MCF 10A (cell line): ENCODE measurements around the gene GAD2. TPM values are rescaled to one million over a fixed set of nuclear protein-coding genes. Genes with fewer than 3 reads are reported as not detected.

Experiments used
- BruUV-seq: library from RNA; stranded (reverse); fragments of 400-500 nt; replicated peaks from 2 replicates; lab custom pipeline; 2021; lab: Mats Ljungman, UMichigan
- CTCF ChIA-PET: fragments of 300-600 bp; sonication (Branson Sonifier 250); formaldehyde crosslinking; extraction: SDS; loops from one replicate; lab custom pipeline; 2021; ENCODE audit warnings: antibody characterized with exemption, inconsistent platforms; lab: Yijun Ruan, JAX
- POLR2A ChIA-PET: fragments of 300-600, 350-650 bp; sonication (Branson Sonifier 250); formaldehyde crosslinking; extraction: SDS; loops from one replicate; lab custom pipeline; 2020; ENCODE audit warnings: antibody characterized with exemption, inconsistent platforms; lab: Yijun Ruan, JAX
- DNase-seq: peaks from one replicate; pipeline ENCODE4 v3.0.0-alpha.2; 2018; ENCODE audit not compliant: unreplicated experiment
- H3K27ac Mint-ChIP-seq: one replicate; pipeline ENCODE4 v1.8.0; 2022; ENCODE audit warnings: mild to moderate bottlenecking, low read depth, mixed read lengths; ENCODE audit not compliant: unreplicated experiment
- H3K27me3 Mint-ChIP-seq: one replicate; pipeline ENCODE4 v1.8.0; 2022; ENCODE audit warnings: mixed read lengths; ENCODE audit not compliant: insufficient read depth, unreplicated experiment
- H3K36me3 Mint-ChIP-seq: one replicate; pipeline ENCODE4 v1.8.0; 2022; ENCODE audit warnings: mild to moderate bottlenecking, moderate library complexity, mixed read lengths; ENCODE audit not compliant: insufficient read depth, unreplicated experiment
- H3K4me1 Mint-ChIP-seq: one replicate; pipeline ENCODE4 v1.8.0; 2022; ENCODE audit warnings: mixed read lengths; ENCODE audit not compliant: insufficient read depth, unreplicated experiment
- H3K4me3 Mint-ChIP-seq: one replicate; pipeline ENCODE4 v1.8.0; 2022; ENCODE audit warnings: mild to moderate bottlenecking, moderate library complexity, mixed read lengths; ENCODE audit not compliant: unreplicated experiment
- H3K9me3 Mint-ChIP-seq: one replicate; pipeline ENCODE4 v1.8.0; 2022; ENCODE audit warnings: mixed read lengths; ENCODE audit not compliant: unreplicated experiment
- CTCF ChIP-seq: fragments of 200-600 bp; IDR thresholded peaks from one replicate; pipeline ENCODE4 v1.8.0; 2022; ENCODE audit warnings: antibody characterized with exemption, mild to moderate bottlenecking; ENCODE audit not compliant: unreplicated experiment
- intact Hi-C: fragments of 100-400 bp; cut with micrococcal nuclease; formaldehyde crosslinking; loops from 2 replicates; pipeline ENCODE4 v1.14.1; 2022
- total RNA-seq: library from RNA; stranded (reverse); gene quantifications from 2 replicates; pipeline ENCODE4 v1.2.3, GENCODE V29; 2022

GAD2 gene
- total RNA-seq, 1 experiment from 2014 or later: not detected

DNA sequence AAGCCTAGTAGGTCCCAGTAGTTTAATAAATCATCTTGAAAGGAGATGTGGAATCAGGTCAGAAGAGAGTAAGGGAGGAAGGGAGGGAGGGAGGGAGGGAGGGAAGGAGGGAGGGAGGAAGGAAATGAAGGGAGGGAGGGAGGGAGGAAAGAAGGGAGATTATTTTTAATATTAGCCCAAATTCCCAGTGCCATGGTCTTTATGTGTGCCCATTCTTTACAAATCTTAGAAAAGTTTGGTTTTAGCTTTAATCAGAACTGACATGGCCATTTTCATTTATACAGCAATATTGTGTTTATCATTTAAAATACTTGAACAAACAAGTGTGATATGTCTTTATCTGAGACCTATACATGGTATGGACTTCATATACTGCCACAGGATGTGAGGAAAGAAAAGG lies 86.8 kb downstream of the GAD2 start:
- Mint-ChIP-seq H3K4me3 (no peak overlapping the region), H3K27me3 (peaks cover 84% of the 10 kb centered on the region), H3K9me3 (no peaks in the 10 kb centered on the region), H3K27ac (no peak overlapping the region), H3K36me3 (no peaks in the 10 kb centered on the region), H3K4me1 (no peaks in the 10 kb centered on the region)
- POLR2A ChIA-PET: no interaction called here
- intact Hi-C loops: no loop called here
- no peak for TF ChIP-seq CTCF
- DNase-seq: no peak
- no TSS peak for BruUV-seq
- CTCF ChIA-PET: no interaction called here

DNA sequence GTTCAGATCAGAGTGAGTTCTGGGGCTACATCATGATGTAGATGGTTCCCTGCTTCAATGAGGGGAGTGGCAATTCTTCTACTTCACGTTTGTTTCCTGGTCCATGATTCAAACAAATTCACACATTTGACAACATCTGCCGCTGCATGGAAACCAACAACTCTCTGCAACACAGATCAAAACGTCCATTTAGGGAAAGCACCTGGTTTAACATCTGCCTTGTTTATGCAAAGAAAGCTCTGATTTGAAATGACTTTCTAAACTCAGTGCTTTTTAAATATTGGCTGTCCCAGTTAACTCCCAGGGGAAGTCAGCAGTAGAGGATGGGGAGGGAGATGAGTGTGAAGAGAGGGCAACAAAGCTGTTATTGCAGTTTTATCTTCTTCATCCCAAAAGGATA lies 93.8 kb downstream of the GAD2 start:
- BruUV-seq: no TSS peak
- Mint-ChIP-seq H3K4me1 (no peaks in the 10 kb centered on the region), H3K36me3 (no peaks in the 10 kb centered on the region), H3K27ac (no peak overlapping the region), H3K27me3 (peaks cover 77% of the 10 kb centered on the region), H3K4me3 (no peak overlapping the region), H3K9me3 (no peaks in the 10 kb centered on the region)
- CTCF ChIA-PET: no interaction called here
- no peak for TF ChIP-seq CTCF
- POLR2A ChIA-PET: no interaction called here
- no peak for DNase-seq
- intact Hi-C loops: no loop called here

DNA sequence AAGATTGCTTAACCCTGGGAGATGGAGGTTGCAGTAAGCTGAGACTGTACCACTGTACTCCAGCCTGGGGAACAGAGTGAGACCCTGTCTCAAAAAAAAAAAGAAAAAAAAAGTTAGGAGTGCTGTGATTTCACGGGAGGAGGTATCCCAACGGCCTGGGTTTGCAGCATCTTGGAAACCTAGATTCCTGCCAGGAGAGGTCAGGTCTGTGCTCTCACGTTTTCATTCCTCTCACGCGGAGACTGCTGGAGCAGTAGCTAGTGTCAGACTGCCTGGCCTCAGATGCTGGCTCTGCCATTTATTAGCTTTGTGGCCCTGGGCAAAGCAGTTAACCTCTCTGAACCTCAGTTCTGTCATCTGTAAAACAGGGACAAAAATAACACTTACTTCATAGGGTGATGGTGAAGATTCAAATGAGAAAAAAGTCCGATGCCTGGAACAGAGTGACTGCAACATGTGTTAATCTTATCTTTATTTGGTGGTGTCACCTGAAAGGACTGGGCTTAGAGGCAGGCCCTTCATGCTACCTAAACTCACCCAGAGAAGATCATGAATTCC lies 94.9 kb downstream of the GAD2 start:
- no peaks in the 10 kb centered on the region for H3K9me3 Mint-ChIP-seq
- ChIA-PET CTCF (interaction anchor here (0.6 kb wide), 3 partner anchors 9 to 586 kb away, joined by 3 to 5 read pairs (median 3); no protein-coding TSS in a partner anchor), POLR2A (no interaction called here)
- BruUV-seq: no TSS peak
- H3K4me1 Mint-ChIP-seq: no peaks in the 10 kb centered on the region
- H3K36me3 Mint-ChIP-seq: no peaks in the 10 kb centered on the region
- TF ChIP-seq CTCF: no peak
- H3K27ac Mint-ChIP-seq: no peak overlapping the region
- H3K27me3 Mint-ChIP-seq: peaks cover 75% of the 10 kb centered on the region
- no peak for DNase-seq
- H3K4me3 Mint-ChIP-seq: no peak overlapping the region
- intact Hi-C loops: no loop called here

DNA sequence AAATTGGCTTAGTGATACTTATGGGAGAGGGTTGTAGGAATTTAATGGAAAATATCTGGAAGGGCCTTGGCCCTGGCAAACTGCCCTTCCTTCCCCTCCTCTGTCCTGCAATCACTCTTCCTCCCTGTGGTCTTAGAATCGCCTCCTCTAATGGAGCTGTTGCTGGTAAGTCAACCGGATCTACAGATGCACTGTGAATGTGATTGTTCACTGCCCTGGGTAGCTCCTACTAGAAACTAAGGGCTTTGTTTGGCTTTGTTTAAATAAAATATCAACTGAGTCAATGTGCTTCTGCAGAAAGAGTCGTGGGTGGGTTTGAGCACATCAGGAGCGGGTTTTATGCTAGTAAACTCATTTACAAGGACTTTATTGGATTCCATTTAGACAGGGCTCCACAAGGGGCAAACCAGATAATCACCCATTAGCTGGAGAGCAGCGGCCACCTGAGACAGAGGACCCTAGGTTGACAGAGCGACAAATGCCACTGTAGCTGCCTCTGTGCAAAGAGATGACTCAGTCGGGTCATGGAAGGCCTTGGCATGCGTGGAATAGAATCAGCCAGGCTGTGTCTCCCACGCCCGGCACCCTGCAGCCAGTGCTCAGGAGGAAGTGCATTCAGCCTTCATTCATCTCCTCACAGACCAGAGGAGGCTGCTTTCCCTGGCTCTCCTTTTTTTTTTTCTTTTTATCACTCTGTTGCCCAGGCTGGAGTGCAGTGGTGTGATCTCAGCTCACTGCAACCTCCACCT lies 97.9 kb downstream of the GAD2 start:
- no peak for TF ChIP-seq CTCF
- Mint-ChIP-seq H3K9me3 (no peaks in the 10 kb centered on the region), H3K4me3 (no peak overlapping the region), H3K4me1 (no peaks in the 10 kb centered on the region), H3K27me3 (peaks cover 75% of the 10 kb centered on the region), H3K36me3 (no peaks in the 10 kb centered on the region), H3K27ac (no peak overlapping the region)
- POLR2A ChIA-PET: no interaction called here
- DNase-seq: no peak
- CTCF ChIA-PET: no interaction called here
- intact Hi-C loops: no loop called here
- no TSS peak for BruUV-seq
